HepG2 (cell line): Measurements from ENCODE around the gene ZNF134. TPM values are rescaled to one million over a fixed set of nuclear protein-coding genes. Genes with fewer than 3 reads are reported as not detected.
A peak's percentile ranks its signal among the peaks of the same experiment; 100 is the strongest.

Source experiments
- GABPB1 ChIP-seq: IDR thresholded peaks from 2 replicates; pipeline ENCODE4 v1.6.1; 2016; ENCODE audit warnings: mild to moderate bottlenecking, missing genetic modification reagents, moderate library complexity, missing compliant biosample characterization
- KAT2B ChIP-seq: fragments of 150-350 bp; IDR thresholded peaks from 2 replicates; pipeline ENCODE4 v1.6.1; 2014; ENCODE audit warnings: low read depth, low read length, borderline replicate concordance
- KDM6A ChIP-seq: IDR thresholded peaks from 2 replicates; pipeline ENCODE4 v1.6.1; 2016; ENCODE audit warnings: low read depth
- NCOR1 ChIP-seq: fragments of 200-600 bp; sonication (generic); IDR thresholded peaks from 2 replicates; pipeline ENCODE4 v1.7.0; 2017; ENCODE audit warnings: antibody characterized with exemption, low read length, borderline replicate concordance
- NR1H2 ChIP-seq: sonication (generic); formaldehyde crosslinking; IDR thresholded peaks from 2 replicates; pipeline ENCODE4 v1.8.1; 2022; ENCODE audit warnings: low read depth, missing genetic modification reagents, borderline replicate concordance
- POLR2AphosphoS5 ChIP-seq: IDR thresholded peaks from 2 replicates; pipeline ENCODE4 v1.6.1; 2012; ENCODE audit warnings: low read depth, low read length
- SKI ChIP-seq: fragments of 450-650 bp; IDR thresholded peaks from one replicate; pipeline ENCODE4 v1.6.1; 2018; ENCODE audit warnings: mild to moderate bottlenecking; ENCODE audit not compliant: partially characterized antibody
- SMARCC2 ChIP-seq: fragments of 450-650 bp; IDR thresholded peaks from 2 replicates; pipeline ENCODE4 v1.6.1; 2017; ENCODE audit warnings: antibody characterized with exemption, mild to moderate bottlenecking
- STAT5B ChIP-seq: sonication (generic); formaldehyde crosslinking; IDR thresholded peaks from 2 replicates; pipeline ENCODE4 v1.4.0; 2020; ENCODE audit warnings: missing genetic modification reagents
- XRCC5 ChIP-seq: fragments of 200-400 bp; formaldehyde crosslinking; optimal IDR thresholded peaks from 2 replicates; pipeline ENCODE3; 2017; ENCODE audit warnings: mild to moderate bottlenecking, low read length
- ZNF232 ChIP-seq: sonication (generic); formaldehyde crosslinking; IDR thresholded peaks from 2 replicates; pipeline ENCODE4 v1.4.0; 2020; ENCODE audit warnings: missing genetic modification reagents, borderline replicate concordance
- ZNF331 ChIP-seq: sonication (generic); formaldehyde crosslinking; IDR thresholded peaks from 2 replicates; pipeline ENCODE4 v1.4.0; 2020; ENCODE audit warnings: missing genetic modification reagents
- ZNF556 ChIP-seq: sonication (generic); formaldehyde crosslinking; IDR thresholded peaks from 2 replicates; pipeline ENCODE4 v1.4.0; 2020; ENCODE audit warnings: mild to moderate bottlenecking, missing genetic modification reagents, borderline replicate concordance
- ZNF652 ChIP-seq: IDR thresholded peaks from 2 replicates; pipeline ENCODE4 v1.6.1; 2016; ENCODE audit warnings: low read depth, borderline replicate concordance
- ZNF83 ChIP-seq: sonication (generic); formaldehyde crosslinking; IDR thresholded peaks from 2 replicates; pipeline ENCODE4 v1.4.0; 2020; ENCODE audit warnings: missing genetic modification reagents, mild to moderate bottlenecking, borderline replicate concordance
- polyA plus RNA-seq, 8 experiments: library from polyadenylated mRNA; depleted of rRNA in 3 of 8; stranded (reverse) in 7 of 8; unstranded in 1 of 8; fragments of >200 nt; fragmentation: Illumina TruSeq in 4 of 8; extraction: Trizol in 4 of 8; gene quantifications; 2 replicates each; pipeline versions ENCODE4 v1.2.1 to v1.2.3, GENCODE V29; 2011 to 2016; ENCODE audit warnings: low read depth in 4 of 8, missing spikeins in 1 of 8, mixed read lengths in 1 of 8; ENCODE audit not compliant: insufficient read depth in 1 of 8
- total RNA-seq, 5 experiments: library from RNA; depleted of rRNA; stranded (reverse); fragments of >200 nt; fragmentation: Illumina TruSeq; extraction: Trizol; gene quantifications; 2 replicates each; pipeline ENCODE4 v1.2.3, GENCODE V29; 2016; ENCODE audit warnings: low read depth in 1 of 5
- TF ChIP-seq, protein P1 (sequence below): sonication (generic); formaldehyde crosslinking; IDR thresholded peaks from 2 replicates; pipeline ENCODE4 v1.8.1; 2023; ENCODE audit warnings: missing genetic modification reagents, inconsistent platforms, borderline replicate concordance
- TF ChIP-seq, protein P2 (sequence below): sonication (generic); formaldehyde crosslinking; IDR thresholded peaks from 2 replicates; pipeline ENCODE4 v1.4.0; 2020; ENCODE audit warnings: missing genetic modification reagents
- TF ChIP-seq, protein P3 (sequence below): sonication (generic); formaldehyde crosslinking; conservative IDR thresholded peaks from 2 replicates; pipeline ENCODE4 v1.8.1; 2023; ENCODE audit warnings: missing genetic modification reagents
- TF ChIP-seq, protein P4 (sequence below): sonication (generic); formaldehyde crosslinking; conservative IDR thresholded peaks from 2 replicates; pipeline ENCODE4 v1.4.0; 2020; ENCODE audit warnings: missing genetic modification reagents
- TF ChIP-seq, protein P5 (sequence below): sonication (generic); formaldehyde crosslinking; IDR thresholded peaks from 2 replicates; pipeline ENCODE4 v1.4.0; 2020; ENCODE audit warnings: missing genetic modification reagents

The ZNF134 gene
- total and polyA plus RNA-seq, 2 of the 13 experiments (the other 11 are each of a cell fraction or from before 2014, with no cell fraction given): 6.8 to 17.1 TPM

DNA sequence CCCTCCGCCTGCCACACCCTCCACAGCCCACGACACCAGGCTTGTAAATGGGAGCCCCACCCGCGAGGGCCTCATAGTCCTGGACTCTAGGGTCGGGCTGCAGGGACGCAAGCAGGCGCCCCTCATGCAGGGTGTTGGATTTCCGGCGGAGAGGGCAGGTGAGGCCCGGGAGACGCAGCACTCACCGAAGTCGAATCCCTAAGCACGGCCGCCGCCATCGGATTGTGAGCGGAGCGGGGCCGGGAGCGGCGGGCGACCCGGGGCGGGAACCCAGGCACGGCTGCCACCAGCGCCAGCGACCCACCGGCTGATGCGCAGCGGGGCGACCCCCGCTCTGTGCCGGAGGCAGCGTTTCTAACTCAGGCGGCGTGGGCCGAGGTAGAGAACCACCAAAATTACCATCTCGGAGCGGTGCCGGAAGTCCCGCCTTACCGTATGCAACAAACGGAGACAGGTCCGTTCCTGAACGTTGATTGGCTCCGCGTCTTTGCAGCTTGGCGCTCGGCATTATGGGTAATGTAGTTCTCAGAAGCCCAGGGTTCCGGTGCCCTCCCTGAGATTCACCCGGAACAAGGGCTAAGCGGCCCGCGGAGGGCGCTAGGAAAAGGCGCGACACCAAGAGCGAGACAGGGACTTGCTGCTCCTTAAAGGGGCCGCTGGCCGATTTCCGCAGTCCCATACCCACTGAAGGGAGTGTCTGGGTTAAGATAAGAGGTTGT is 35.4 kb upstream of the ZNF134 start, which contains the start of gene ZNF416 (continued):
- TF ChIP-seq, protein P1, sequence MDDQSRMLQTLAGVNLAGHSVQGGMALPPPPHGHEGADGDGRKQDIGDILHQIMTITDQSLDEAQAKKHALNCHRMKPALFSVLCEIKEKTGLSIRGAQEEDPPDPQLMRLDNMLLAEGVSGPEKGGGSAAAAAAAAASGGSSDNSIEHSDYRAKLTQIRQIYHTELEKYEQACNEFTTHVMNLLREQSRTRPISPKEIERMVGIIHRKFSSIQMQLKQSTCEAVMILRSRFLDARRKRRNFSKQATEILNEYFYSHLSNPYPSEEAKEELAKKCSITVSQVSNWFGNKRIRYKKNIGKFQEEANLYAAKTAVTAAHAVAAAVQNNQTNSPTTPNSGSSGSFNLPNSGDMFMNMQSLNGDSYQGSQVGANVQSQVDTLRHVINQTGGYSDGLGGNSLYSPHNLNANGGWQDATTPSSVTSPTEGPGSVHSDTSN: peak; percentile 63; the same call in 1 of the 2 replicates
- TF ChIP-seq SMARCC2: no peak
- no peak for TF ChIP-seq SKI
- peak; percentile 98 for TF ChIP-seq GABPB1 (CRISPR knock-in tag)
- TF ChIP-seq XRCC5: peak; percentile 84
- TF ChIP-seq, protein P2, sequence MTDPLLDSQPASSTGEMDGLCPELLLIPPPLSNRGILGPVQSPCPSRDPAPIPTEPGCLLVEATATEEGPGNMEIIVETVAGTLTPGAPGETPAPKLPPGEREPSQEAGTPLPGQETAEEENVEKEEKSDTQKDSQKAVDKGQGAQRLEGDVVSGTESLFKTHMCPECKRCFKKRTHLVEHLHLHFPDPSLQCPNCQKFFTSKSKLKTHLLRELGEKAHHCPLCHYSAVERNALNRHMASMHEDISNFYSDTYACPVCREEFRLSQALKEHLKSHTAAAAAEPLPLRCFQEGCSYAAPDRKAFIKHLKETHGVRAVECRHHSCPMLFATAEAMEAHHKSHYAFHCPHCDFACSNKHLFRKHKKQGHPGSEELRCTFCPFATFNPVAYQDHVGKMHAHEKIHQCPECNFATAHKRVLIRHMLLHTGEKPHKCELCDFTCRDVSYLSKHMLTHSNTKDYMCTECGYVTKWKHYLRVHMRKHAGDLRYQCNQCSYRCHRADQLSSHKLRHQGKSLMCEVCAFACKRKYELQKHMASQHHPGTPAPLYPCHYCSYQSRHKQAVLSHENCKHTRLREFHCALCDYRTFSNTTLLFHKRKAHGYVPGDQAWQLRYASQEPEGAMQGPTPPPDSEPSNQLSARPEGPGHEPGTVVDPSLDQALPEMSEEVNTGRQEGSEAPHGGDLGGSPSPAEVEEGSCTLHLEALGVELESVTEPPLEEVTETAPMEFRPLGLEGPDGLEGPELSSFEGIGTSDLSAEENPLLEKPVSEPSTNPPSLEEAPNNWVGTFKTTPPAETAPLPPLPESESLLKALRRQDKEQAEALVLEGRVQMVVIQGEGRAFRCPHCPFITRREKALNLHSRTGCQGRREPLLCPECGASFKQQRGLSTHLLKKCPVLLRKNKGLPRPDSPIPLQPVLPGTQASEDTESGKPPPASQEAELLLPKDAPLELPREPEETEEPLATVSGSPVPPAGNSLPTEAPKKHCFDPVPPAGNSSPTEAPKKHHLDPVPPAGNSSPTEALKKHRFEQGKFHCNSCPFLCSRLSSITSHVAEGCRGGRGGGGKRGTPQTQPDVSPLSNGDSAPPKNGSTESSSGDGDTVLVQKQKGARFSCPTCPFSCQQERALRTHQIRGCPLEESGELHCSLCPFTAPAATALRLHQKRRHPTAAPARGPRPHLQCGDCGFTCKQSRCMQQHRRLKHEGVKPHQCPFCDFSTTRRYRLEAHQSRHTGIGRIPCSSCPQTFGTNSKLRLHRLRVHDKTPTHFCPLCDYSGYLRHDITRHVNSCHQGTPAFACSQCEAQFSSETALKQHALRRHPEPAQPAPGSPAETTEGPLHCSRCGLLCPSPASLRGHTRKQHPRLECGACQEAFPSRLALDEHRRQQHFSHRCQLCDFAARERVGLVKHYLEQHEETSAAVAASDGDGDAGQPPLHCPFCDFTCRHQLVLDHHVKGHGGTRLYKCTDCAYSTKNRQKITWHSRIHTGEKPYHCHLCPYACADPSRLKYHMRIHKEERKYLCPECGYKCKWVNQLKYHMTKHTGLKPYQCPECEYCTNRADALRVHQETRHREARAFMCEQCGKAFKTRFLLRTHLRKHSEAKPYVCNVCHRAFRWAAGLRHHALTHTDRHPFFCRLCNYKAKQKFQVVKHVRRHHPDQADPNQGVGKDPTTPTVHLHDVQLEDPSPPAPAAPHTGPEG (CRISPR knock-in tag): no peak
- TF ChIP-seq KAT2B: no peak
- peak; percentile 67; the same call in 1 of the 2 replicates for TF ChIP-seq ZNF232
- TF ChIP-seq, protein P3, sequence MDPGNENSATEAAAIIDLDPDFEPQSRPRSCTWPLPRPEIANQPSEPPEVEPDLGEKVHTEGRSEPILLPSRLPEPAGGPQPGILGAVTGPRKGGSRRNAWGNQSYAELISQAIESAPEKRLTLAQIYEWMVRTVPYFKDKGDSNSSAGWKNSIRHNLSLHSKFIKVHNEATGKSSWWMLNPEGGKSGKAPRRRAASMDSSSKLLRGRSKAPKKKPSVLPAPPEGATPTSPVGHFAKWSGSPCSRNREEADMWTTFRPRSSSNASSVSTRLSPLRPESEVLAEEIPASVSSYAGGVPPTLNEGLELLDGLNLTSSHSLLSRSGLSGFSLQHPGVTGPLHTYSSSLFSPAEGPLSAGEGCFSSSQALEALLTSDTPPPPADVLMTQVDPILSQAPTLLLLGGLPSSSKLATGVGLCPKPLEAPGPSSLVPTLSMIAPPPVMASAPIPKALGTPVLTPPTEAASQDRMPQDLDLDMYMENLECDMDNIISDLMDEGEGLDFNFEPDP: no peak
- TF ChIP-seq STAT5B: no peak
- no peak for TF ChIP-seq ZNF83
- TF ChIP-seq NCOR1: no peak
- no peak for TF ChIP-seq ZNF652 (CRISPR knock-in tag)
- TF ChIP-seq ZNF556: peak; percentile 27; the same call in 1 of the 2 replicates
- peak; percentile 55 for TF ChIP-seq POLR2AphosphoS5
- peak; percentile 40; the same call in 1 of the 2 replicates for TF ChIP-seq ZNF331 (CRISPR knock-in tag)
- TF ChIP-seq KDM6A: no peak
- TF ChIP-seq, protein P4, sequence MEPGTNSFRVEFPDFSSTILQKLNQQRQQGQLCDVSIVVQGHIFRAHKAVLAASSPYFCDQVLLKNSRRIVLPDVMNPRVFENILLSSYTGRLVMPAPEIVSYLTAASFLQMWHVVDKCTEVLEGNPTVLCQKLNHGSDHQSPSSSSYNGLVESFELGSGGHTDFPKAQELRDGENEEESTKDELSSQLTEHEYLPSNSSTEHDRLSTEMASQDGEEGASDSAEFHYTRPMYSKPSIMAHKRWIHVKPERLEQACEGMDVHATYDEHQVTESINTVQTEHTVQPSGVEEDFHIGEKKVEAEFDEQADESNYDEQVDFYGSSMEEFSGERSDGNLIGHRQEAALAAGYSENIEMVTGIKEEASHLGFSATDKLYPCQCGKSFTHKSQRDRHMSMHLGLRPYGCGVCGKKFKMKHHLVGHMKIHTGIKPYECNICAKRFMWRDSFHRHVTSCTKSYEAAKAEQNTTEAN (CRISPR knock-in tag): no peak
- no peak for TF ChIP-seq NR1H2 (CRISPR knock-in tag)
- TF ChIP-seq, protein P5, sequence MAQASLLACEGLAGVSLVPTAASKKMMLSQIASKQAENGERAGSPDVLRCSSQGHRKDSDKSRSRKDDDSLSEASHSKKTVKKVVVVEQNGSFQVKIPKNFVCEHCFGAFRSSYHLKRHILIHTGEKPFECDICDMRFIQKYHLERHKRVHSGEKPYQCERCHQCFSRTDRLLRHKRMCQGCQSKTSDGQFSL (CRISPR knock-in tag): no peak
